Activated CD4-positive, CD25-positive, alpha-beta regulatory T cell treated with anti-CD3 and anti-CD28 coated beads, Interleukin-2, amount 50 U/mL, for 24 hours (primary cell): ENCODE measurements around the gene H2BW2.
A peak's percentile ranks its signal among the peaks of the same experiment; 100 is the strongest.
"Not testable (repeated sequence)": the region's sequence is repeated elsewhere in the genome, so short reads cannot be mapped to it uniquely, and the experiment has no call there.

Experiments
- ATAC-seq, 2 donors: fragments of 150-1000 bp; cut with Tn5 transposase; one replicate each; pipeline ENCODE4 v1.10.0; 2021; ENCODE audit warnings: mild to moderate bottlenecking in 1 of 2, moderate library complexity in 1 of 2

The H2BW2 gene

DNA sequence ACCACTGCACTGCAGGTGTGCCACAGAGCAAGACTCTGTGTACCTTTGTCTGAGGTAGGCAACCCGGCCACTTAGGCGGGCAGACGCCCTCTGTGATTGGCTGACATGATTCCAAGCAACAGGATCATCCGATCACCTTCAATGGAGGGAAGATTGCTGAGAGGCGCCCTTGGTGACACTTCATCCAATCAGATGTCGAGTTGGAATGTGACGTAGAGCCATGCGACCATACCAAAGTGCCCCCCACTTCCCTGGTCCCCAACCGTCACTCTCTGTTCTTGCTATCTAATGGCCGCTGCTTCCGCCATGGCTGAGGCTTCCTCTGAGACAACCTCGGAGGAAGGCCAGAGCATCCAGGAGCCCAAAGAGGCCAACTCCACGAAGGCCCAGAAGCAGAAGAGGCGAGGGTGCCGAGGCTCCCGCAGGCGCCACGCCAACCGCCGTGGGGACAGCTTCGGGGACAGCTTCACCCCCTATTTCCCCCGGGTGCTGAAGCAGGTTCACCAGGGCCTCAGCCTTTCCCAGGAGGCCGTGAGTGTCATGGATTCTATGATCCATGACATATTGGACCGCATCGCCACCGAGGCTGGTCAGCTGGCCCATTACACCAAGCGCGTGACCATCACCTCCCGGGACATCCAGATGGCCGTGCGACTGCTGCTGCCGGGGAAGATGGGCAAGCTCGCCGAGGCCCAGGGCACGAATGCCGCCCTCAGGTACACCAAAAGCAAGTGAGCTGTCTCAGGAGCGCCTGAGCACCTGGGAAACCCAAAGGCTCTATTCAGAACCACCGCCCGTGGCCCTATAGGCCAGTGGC lies at the start of gene H2BW2:
TSS of gene H2BW2 (plus strand) at position 268 of the 817 bp plus-strand sequence. CDS start at position 307, 39 bp downstream.
- no peak for ATAC-seq

DNA sequence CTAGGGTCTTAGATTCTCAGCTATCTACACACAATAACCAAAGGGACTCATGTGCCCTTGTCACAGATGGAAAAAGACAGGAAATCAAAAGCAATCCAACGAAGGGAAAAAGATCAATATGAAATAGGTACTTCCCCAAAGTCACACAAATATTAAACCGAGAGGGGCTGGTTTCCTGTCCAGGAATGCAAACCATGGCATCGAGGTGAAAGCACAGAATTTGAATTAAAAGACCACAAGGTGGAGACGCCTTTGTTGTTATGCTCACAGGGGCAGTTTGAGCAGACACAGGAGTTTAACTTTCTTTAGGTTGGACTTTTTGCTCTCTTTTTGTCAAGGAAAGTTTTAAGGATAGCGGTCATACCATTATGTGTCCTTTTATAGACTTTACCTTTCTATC lies 40.5 kb upstream of the H2BW2 start:
- no peak for ATAC-seq

DNA sequence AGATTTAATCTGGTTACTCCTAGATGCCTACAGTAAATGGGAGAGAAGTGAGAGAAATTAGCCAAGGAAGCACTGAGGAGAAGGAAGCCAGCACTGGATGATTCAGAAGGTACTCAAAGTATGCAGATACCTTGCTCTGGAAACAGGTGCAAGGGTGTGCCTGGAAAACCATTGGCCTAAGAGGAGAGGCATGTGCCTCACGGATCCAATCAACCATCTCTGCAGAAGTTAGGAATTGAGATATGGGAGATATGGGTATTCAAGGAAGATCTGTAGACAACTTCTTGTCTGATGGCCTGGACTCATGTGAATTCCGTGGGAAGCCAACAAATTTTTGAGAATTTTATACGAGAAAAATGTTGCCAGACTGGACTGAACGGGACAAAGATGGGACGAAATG lies 30.9 kb upstream of the H2BW2 start:
- ATAC-seq: no peak

DNA sequence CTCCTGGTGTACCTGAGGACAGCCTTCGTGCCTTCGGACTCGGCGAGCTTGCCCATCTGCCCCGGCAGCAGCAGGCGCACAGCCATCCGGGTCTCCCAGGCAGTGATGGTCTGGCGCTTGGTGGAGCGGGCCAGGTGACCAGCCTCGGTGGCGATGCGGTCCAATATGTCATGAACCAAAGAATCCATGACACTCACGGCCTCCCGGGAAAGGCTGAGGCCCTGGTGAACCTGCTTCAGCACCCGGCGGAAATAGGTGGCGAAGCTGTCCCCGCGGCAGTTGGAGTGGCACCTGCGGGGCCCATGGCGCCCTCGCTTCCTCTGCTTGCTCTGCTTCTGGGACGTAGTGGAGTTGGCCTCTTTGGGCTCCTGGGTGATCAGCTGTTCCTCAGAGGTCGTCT lies 26.6 kb upstream of the H2BW2 start:
- ATAC-seq: no peak

DNA sequence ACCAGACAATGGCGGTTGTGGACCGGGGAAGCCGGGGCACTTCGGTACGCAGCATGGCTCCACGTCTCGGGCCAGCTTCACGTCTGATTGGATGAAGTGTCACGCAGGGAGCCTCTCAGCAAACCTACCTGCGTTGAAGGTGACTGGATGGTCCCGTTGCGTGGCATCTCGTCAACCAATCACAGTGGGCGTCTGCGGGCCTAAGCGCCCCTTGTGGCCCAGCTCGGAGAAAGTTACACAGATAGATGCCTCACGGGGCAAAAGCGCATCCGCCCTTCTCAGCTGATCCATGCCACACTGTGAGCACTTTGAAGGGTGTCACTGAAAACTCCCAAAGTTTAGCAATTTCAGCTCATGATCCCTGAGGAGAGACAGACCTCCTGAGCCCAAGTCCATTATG lies 26.1 kb upstream of the H2BW2 start, which contains the start of gene H2BW1:
TSS of gene H2BW1 (minus strand) at position 103 of the 400 bp plus-strand sequence. CDS start 132 bp downstream, outside the sequence.
- ATAC-seq: no peak

DNA sequence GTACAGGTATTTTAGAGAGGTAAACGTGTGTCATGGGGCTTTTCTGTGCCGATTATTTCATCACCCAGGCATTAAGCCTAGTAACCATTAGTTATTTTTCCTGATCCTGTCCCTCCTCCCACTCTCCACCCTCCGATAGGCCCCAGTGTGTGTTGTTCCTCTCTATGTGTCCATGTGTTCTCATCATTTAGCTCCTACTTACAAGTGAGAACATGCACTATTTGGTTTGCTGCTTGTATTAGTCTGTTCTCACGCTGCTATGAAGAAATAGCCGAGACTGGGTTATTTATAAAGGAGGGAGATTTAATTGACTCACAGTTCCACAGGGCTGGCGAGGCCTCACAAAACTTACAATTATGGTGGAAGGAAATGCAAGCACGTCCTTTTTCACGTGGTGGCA lies 24.2 kb upstream of the H2BW2 start:
- not testable (repeated sequence) for ATAC-seq

DNA sequence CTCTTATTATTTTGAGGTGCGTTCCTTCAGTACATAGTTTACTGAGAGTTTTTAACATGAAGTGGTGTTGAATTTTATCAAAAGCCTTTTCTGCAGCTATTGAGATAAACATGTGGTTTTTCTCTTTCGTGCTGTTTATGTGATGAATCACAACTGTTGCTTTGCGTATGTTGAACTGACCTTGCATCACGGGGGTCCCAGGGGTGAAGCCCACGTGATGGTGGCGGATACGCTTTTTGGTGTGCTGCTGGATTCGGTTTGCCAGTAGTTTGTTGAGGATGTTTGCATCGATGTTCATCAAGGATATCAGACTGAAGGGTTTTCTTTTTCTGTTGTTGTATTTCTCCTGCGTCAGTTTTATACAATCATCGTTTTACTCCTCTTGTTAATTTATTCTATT lies 21.6 kb upstream of the H2BW2 start:
- ATAC-seq: no peak

DNA sequence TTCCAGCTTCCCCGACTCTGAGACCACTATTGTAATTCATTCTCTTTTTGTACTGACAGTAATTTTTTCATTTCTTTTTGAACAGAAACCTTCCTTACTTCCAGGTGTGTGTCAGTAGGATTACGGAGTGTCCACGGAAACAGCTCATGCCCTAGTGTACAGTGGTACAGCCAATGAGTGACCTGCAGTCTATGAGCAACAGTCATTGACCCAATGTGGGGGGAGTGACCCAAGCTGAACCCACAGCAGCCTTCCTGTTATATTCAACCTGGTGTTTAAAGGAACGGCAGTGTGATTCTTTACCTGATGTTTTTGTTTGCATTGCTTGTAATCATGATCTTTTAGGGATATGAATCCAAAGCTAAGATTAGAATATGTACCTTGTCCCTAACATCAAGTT lies 1.2 kb downstream of the H2BW2 start:
- ATAC-seq: no peak

DNA sequence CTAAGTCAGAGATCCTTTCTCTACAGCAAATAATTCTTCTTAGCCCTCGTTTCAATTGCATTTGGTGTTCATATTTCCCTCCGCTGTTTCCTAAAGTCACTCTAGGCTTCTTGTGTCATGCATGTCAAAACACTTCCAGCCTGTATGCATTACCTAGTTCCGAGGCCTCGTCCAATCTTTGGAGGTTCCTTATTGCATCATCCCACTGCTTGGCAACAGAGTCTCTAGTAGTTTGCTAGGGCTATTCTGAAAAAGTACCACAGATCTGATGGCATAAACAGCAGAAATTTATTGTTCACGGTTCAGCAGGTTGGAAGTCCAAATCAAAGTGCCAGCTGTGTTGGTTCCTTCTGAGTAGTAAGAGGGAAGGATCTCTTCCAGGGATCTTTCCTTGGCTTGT lies 5.9 kb downstream of the H2BW2 start:
- no peak for ATAC-seq

DNA sequence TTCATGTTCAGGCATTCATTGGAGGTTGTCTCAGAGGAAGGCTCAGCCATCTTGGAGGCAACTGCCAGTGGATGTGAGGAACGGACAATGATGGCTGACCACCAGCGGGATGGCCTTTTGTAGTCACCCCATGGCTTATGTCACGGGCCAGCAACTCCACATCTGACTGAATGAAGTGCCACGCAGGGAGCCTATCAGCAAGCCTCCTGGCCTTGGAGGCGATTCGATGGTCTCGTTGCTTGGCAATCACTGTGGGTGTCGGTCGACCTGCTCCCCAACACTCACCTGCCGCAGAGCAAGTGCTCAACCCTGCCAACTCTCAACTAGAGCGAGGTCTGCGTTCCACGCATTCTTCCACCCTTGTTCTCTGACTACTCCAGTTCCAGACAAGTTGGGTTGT lies 7.4 kb downstream of the H2BW2 start:
- no peak for ATAC-seq

DNA sequence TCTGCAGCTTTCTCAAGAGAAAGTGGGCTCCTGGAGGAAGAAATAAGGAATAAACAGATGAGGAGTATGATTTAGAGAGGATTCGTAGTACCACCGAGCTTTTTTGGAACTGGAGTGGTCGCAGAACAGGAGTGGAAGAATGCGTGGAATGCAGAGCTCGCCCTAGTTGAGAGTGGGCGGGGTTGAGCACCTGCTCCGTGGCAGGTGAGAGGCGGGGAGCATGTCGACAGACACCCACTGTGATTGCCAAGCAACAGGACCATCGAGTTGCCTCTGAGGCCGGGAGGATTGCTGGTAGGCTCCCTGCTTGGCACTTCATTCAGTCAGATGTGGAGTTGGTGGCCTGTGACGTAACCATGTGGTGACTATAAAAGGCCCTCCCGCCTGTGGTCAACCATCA lies 15.2 kb downstream of the H2BW2 start:
- ATAC-seq: not testable (repeated sequence)

DNA sequence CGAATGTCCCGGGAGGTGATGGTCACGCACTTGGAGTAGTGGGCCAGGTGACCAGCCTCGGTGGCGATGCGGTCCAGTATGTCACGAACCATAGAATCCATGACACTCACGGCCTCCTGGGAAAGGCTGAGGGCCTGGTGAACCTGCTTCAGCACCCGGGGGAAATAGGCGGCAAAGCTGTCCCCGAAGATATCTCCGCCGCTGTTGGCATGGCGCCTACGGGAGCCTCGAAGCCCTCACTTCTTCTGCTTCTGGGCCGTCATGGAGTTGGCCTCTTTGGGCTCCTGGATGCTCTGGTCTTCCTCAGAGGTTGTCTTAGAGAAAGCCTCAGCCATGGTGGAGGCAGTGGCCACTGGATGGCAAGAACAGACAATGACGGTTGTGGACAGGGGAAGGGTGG lies 22.9 kb downstream of the H2BW2 start:
- not testable (repeated sequence) for ATAC-seq

DNA sequence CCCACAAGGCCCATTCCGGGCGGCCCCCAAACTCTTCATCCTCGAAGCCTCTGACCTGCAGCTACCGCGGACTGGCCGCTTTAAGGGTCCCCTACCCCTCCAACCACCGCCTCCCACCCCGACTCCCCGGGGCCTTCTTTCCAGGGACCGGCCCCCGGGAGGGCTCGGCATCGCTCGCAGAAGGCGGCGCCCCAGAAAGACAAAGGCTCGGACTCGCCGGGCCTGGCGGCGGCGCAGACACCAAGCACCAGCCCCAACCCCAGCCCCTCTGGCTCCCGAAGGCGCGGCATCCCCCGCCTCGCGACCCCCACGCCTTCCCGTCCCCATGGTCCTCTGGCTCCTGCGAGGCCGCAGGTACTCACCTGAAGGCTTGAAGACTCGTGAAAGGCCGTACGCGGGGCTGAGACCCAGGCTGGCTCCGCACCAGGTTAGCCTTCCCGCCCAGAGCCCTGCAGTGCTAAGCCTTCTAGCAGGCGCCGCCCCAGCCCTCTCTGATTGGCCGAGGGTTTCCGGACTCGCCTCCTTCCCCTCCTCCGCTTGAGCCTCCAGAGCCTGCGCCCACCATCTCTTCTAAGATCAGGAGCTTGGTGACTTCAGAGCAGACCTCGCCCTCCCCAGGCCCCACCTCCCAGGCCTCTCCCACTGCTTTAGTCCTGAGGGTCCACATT lies 36.2 kb downstream of the H2BW2 start, which contains the start of gene TMSB15C:
TSS of gene TMSB15C (minus strand) at position 459 of the 668 bp plus-strand sequence.
- ATAC-seq: peak; percentile 99

DNA sequence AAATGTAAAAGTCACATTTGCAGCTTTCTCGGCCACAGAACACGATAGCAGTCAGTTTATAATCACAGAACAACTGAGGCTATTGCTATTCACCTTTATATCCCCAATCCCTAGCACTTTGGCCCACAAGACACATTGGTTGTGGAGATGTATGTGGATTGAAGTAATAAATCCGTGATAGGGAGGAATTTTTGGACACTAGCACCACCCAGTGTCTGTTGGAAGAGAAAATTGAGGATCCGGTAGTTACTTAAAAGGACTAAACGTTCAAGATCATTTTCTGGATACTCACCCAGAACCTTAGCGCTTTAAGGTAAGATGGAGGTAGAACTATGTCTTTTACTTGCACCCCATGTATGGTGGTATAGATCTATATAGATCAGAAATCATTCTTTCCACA lies 38.1 kb downstream of the H2BW2 start:
- ATAC-seq: not testable (repeated sequence)

DNA sequence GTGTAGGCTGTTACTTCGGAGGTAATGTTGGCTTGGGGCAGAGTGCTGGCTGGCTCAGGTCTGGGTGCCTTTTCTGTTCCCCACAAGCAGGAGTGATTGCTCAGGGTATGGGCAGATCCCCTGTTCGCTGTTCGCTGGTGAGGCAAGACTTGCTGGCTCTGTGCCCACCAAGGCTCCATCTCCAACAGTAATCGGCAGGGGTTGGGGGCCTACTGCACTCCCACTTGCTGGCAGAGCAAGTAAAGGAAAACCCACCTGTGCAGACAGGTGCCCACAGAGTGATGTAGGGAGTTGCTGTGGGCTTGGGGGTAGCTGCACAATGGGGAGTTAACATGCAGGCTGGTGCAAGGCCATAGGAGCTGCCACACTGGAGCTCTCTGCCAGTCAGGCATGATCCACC lies 44.3 kb downstream of the H2BW2 start:
- ATAC-seq: no peak

DNA sequence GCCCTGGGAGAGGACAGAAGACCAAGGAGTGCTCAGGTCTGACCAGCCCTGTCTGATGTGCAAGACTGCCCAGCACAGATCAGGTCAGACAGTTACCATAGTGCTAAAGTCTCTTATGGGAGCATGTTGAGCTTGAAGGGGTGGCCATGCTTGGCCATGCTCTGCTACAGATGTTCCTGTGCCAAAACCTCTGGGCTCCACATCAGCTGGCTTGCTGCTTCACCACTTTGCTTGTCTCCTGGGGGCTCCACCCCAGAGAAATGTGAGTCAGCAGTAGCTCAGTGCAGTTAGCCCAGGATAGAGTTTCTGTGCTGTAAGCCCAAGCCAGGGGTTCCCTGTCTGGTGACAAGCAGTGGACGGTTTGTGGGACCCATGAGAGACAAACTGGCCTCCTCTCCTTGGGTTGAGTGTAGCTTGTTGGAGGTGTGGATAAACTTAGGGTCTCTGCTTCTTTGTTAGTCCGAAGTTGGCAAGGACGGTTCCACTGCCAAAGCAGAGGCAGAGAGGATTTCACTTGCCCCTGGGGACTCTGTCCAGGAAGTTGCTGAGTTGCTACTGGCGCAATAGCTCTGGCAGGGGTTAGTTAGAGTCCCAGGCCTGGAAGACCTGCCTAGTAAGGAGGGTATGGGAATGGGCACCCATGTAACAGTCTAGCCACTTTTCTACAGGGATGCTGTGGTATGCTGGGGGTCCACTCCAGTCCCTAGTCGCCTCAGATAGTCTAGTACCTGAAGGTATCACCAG lies 45.0 kb downstream of the H2BW2 start:
- no peak for ATAC-seq

DNA sequence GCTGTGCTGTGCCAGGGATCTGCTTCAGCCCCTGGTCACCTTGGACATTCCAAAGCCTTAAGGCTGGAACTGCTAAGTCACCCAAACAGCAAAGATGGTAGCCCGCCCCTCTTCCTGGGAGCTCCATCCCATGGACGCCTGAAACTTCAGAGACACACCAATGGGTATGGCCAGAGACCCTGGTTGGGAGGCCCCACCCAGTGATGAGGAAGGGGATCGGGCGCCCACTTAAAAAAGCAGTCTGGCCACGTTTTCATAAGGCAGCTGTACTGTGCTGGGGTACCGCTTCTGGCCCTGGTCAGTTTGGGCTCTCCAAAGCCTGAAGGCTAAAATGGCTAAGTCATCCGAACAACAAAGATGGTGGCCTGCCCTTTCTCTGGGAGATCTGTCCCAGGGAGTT lies 45.7 kb downstream of the H2BW2 start:
- ATAC-seq: no peak

DNA sequence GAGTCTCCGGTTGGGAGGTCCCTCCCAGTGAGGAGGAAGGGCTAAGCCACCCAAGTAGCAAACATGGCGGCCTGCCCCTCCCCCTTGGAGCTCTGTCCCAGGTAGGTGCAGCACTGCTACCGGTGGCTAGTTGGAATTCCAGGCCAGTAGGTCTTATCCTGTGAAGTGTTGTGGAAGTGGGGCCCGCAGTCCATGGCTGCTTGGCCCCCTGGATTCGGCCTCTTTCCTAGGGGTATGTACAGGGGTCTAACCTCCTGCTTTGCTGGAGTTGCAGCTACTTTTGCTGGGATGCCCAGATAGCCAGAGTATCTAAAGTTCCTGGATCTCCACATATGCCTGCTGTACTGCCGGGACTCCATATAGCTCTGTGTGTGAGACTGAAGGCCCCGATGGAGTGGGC lies 46.2 kb downstream of the H2BW2 start:
- no peak for ATAC-seq
